Esophagus muscularis mucosa (tissue), 4 donors: Measurements from ENCODE around the gene NUBPL.

ENCODE experiments used
- EP300 ChIP-seq: sonication (generic); formaldehyde crosslinking; IDR thresholded peaks from one replicate; pipeline ENCODE4 v1.6.1; 2017; ENCODE audit warnings: antibody characterized with exemption
- POLR2A ChIP-seq: fragments of 450-650 bp; IDR thresholded peaks from one replicate; pipeline ENCODE4 v1.6.1; 2017; ENCODE audit warnings: antibody characterized with exemption, moderate library complexity, mild to moderate bottlenecking, low read depth
- POLR2AphosphoS5 ChIP-seq, 2 donors: sonication (generic); formaldehyde crosslinking; IDR thresholded peaks; one replicate each; pipeline ENCODE4 v1.6.1; 2017; ENCODE audit warnings: antibody characterized with exemption in 2 of 2
- TF ChIP-seq, protein P1 (sequence below), 3 experiments: fragments of 200-600 bp in 2 of 3; fragments of 450-650 bp in 1 of 3; sonication (generic) in 2 of 3; IDR thresholded peaks; one replicate each; pipeline ENCODE4 v1.5.1; 2017 to 2019; ENCODE audit warnings: antibody characterized with exemption in 3 of 3, mild to moderate bottlenecking in 2 of 3, moderate library complexity in 1 of 3

DNA sequence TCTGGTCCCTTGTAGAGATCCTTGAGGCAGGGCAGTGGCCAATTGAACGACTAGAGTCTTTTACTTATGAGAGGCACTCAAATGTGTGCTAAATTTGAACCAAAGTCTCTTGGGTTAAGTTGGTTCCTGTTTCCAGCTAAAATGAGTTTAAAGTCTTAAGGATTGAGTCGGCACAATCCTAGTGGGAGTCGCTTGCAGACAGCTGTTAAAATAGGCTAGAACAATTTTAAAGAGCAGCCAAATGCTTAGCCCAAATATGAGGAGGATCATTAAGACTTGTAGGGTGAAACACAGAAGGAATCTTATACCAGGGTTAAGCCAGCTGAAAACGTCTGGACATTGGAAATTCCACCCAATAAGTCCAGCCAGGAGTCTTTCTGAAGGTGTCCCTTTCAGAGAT, 216.1 kb downstream of the NUBPL start:
- TF ChIP-seq, protein P1, sequence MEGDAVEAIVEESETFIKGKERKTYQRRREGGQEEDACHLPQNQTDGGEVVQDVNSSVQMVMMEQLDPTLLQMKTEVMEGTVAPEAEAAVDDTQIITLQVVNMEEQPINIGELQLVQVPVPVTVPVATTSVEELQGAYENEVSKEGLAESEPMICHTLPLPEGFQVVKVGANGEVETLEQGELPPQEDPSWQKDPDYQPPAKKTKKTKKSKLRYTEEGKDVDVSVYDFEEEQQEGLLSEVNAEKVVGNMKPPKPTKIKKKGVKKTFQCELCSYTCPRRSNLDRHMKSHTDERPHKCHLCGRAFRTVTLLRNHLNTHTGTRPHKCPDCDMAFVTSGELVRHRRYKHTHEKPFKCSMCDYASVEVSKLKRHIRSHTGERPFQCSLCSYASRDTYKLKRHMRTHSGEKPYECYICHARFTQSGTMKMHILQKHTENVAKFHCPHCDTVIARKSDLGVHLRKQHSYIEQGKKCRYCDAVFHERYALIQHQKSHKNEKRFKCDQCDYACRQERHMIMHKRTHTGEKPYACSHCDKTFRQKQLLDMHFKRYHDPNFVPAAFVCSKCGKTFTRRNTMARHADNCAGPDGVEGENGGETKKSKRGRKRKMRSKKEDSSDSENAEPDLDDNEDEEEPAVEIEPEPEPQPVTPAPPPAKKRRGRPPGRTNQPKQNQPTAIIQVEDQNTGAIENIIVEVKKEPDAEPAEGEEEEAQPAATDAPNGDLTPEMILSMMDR (IDR thresholded peaks at IDR 0.05), result no peak
- TF ChIP-seq EP300 (no peak), POLR2A (no peak), POLR2AphosphoS5 (IDR thresholded peaks at IDR 0.05) (no peak)
